Raji (cell line): ENCODE measurements around the gene BCL6.

Experiments
- POLR2A ChIP-seq: IDR thresholded peaks from 2 replicates; pipeline ENCODE4 v1.6.1; 2011; ENCODE audit warnings: low read depth, low read length, control low read depth; ENCODE audit not compliant: insufficient read depth

Gene BCL6

DNA sequence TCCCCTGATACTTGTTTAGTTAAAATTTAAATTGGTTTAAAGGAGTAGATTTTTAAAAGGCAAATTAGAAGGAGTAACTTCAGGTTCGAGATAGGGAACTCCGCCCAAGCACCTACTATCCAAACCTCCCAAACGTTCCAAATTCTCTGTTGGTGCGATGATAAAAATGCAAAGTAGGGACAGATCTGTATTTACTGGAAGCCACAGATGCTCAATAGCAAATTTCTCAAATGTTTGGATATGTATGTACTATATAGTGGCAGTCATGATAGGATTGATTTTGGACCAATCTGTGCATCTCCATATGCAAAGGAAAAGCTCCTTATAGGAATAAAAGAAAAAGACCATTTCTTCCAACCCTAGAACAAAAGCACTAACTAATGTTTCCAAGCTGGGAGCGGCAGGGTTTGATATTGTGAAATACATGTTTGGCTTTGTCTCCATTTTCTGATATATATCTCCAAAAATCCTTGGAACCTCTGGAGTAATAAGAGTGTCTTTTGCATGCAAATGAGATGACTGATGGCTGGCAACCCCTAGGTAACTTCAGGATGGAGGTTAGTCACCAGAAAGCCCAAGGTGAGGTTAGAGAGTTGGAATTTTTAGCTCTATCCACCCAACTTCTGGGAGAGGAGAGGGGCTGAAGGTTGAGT is 58.5 kb downstream of the BCL6 start:
- no peak for TF ChIP-seq POLR2A

DNA sequence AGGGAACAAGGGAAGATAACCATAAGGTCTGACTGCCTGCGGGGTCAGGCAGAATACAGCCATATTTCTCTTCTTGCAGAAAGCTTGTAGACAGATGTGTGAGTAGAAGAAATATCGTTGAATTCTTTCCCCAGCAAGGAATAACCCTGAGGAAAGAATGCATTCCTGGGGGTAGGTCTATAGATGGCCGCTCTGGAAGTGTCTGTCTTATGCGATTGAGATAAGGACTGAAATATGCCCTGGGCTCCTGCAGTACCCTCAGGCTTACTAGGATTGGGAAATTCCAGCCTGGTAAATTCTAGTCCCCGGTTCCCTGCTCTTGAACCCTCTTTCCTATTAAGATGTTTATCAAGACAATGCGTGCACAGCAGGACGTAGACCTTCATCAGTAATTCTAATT is 59.3 kb downstream of the BCL6 start:
- no peak for TF ChIP-seq POLR2A

GRCh38 chr3:187684880-187685279 is 60.4 kb downstream of the BCL6 start:
- TF ChIP-seq POLR2A = no peak

DNA sequence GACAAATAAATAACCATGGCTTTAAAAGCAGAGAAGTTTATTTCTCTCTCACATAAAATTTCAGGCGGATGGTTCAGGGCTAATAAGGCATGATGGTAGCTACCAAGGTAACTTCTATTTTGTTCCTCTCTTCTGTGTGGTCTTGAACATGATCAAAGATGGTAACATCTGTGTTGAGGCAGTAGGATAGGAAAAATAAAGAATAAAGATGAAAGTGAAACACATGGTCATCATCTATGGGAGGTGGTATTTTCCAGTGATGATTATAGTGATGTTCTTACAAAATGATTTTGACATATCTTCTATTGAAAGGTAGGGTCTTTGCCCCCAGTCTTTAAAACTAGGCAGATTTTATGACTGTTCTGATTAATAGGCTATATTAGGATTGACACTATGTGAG is 60.8 kb downstream of the BCL6 start:
- no peak for TF ChIP-seq POLR2A

- no peak for TF ChIP-seq POLR2A
Measured at GRCh38 chr3:187679638-187680396, 65.5 kb downstream of the BCL6 start.

DNA sequence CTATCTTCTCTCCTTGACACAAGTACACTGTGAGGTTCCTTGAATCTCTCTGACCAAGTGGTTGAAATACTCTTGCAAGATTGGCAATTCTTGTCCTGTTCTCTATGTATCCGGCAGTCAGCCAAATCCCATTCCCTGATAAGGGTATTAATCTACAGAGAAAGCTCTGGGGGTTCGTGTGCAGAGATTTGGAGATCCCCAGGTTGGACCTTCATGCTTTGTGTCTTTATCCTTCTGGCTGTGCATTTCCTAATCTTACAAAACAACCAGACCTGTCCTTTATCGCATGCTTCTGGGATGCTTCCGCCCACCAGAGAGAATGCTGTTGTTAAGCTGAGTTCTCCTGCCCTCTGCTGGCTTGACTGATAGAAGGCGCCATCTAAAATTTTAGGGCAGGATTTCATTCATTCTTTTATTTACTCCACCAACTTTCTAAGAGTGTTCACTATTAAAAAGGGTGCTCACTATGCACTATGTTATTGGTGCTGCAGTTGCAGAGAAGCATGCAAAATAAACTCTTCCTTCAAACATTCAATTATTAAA is 66.5 kb downstream of the BCL6 start:
- TF ChIP-seq POLR2A = no peak

GRCh38 chr3:187677604-187678003 is 67.7 kb downstream of the BCL6 start:
- TF ChIP-seq POLR2A = no peak

GRCh38 chr3:187673012-187673411 is 72.3 kb downstream of the BCL6 start:
- no peak for TF ChIP-seq POLR2A
